Fibroblast of the aortic adventitia (primary cell): ENCODE measurements around the gene ANKHD1. TPM values are rescaled to one million over a fixed set of nuclear protein-coding genes. Genes with fewer than 3 reads are reported as not detected.

Source experiments
- DNase-seq: peaks from one replicate; pipeline ENCODE4 v3.0.0-alpha.2; 2010; ENCODE audit warnings: low read depth
- H3K4me3 ChIP-seq: 2 replicates; pipeline ENCODE4 v1.5.1; 2011; ENCODE audit warnings: low read depth, mild to moderate bottlenecking, control low read depth, low read length, moderate library complexity
- total RNA-seq: library from RNA; depleted of rRNA; stranded (reverse); fragments of >200 nt; gene quantifications from 2 replicates; pipeline ENCODE4 v1.2.3, GENCODE V29; 2012; ENCODE audit warnings: low replicate concordance
- TF ChIP-seq, protein P1 (sequence below): IDR thresholded peaks from 2 replicates; pipeline ENCODE4 v1.5.1; 2011; ENCODE audit warnings: mild to moderate bottlenecking, low read length, control low read depth, inconsistent platforms; ENCODE audit not compliant: insufficient read depth

Gene ANKHD1
- total RNA-seq, 1 donor = 71.1 TPM

DNA sequence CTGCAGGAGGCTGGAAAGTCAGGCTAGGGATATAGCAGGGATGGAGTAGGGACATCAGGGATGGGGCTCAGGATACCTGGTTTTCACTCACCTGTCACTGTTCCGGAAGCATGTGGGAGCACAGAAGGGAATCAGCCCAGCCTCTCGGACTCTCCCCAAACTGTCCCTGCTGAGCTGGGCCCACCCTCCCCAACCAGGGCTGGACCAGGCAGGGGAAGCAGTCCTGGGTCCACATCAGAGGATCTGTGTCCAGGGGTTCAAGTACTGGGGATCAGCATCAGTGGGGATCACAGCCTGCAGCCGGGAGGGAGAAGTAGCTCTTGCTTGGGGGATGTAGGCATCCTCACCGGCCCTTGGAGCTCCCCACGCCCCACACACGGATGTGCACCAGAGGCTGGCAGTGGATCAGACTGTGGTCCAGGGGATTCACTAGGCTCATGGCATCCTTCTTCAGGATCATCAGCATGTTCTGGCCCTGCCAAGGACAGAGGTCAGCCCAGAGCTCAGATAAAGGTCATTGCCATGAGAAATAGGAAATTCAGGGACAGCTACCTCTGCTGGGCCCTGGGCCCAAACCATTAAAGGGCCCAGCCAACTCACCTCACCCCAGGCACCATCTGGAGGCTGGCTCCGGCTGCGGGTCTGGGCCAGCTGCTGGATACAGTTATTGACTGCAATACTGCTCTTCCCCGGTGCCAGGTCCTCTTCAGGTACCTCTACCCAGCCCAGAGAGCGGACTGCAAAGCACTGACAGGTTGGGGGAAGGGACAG lies 160.3 kb downstream of the ANKHD1 start:
- TF ChIP-seq, protein P1, sequence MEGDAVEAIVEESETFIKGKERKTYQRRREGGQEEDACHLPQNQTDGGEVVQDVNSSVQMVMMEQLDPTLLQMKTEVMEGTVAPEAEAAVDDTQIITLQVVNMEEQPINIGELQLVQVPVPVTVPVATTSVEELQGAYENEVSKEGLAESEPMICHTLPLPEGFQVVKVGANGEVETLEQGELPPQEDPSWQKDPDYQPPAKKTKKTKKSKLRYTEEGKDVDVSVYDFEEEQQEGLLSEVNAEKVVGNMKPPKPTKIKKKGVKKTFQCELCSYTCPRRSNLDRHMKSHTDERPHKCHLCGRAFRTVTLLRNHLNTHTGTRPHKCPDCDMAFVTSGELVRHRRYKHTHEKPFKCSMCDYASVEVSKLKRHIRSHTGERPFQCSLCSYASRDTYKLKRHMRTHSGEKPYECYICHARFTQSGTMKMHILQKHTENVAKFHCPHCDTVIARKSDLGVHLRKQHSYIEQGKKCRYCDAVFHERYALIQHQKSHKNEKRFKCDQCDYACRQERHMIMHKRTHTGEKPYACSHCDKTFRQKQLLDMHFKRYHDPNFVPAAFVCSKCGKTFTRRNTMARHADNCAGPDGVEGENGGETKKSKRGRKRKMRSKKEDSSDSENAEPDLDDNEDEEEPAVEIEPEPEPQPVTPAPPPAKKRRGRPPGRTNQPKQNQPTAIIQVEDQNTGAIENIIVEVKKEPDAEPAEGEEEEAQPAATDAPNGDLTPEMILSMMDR = no peak
- H3K4me3 ChIP-seq = no peak overlapping the region
- no peak for DNase-seq

DNA sequence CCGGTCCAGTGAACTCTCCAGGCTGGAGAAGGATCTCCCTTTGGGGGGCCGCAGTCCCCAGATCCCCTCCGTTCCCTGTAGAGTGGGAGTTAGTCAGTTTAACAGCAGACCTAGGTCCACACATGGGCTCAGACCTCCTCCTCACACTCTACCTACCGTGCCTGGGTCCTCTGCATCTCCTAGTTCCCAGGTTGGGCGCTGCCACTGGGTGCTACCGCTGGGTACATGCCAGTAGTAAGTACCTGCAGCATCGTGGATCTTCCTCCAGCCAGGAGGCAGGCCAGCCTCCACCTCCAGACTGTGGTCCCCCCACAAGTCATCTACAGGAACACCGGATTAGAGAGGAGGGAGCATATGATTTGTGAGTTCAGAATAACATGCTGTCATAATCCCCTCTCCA lies 162.0 kb downstream of the ANKHD1 start:
- TF ChIP-seq, protein P1 = no peak
- H3K4me3 ChIP-seq = peak overlapping the region; percentile 97
- no peak for DNase-seq

DNA sequence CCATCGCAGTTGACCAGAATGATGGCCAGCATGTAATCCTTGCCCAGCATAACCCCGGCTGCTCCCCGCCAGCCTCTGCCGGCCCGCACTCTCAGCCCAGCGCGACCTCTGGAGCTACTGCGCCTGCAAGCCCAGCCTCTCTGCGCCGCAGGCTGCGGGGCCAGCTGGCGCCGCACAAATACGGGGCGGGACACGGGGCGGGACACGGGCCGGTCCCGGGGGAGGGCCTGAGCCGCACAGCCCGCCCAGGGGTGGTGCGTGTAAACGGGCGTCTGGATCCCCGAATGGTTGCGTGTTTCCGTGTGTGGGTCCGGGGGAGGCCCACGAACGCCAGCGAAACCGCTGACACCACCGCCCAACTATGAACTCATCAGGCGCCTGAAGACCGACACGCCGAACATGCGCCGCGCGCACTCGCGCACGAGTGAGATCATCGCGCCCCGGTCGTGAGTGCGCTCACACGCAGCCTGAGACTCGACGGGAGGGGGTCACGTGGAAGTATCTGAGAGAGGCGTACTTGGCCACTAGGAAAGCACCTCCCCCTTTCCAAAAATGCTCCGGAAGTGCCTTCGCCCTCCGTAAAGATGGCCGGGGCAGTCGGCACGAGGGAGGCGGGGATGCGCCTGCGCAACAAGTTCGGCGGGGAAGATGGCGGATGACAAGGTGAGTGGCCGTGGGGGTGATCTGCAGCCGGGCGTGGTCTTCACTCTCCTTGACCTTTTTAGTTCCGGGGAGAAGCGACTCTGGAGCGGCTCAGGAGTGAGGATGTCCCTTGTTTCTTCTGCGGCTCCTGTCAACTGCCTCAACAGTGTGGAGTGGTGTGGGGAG lies 162.8 kb downstream of the ANKHD1 start, which contains the start of the genes APBB3 and SLC35A4:
APBB3 (minus strand) TSS at position 403 of the 828 bp plus-strand sequence; CDS start at position 50, 353 bp downstream.
SLC35A4 (plus strand) TSS at position 633 of the 828 bp plus-strand sequence. CDS start 2,342 bp downstream, outside the sequence.
- TF ChIP-seq, protein P1 = no peak
- peak; percentile 99 for DNase-seq
- H3K4me3 ChIP-seq = peak within 1 kb of the TSS; percentile 97

DNA sequence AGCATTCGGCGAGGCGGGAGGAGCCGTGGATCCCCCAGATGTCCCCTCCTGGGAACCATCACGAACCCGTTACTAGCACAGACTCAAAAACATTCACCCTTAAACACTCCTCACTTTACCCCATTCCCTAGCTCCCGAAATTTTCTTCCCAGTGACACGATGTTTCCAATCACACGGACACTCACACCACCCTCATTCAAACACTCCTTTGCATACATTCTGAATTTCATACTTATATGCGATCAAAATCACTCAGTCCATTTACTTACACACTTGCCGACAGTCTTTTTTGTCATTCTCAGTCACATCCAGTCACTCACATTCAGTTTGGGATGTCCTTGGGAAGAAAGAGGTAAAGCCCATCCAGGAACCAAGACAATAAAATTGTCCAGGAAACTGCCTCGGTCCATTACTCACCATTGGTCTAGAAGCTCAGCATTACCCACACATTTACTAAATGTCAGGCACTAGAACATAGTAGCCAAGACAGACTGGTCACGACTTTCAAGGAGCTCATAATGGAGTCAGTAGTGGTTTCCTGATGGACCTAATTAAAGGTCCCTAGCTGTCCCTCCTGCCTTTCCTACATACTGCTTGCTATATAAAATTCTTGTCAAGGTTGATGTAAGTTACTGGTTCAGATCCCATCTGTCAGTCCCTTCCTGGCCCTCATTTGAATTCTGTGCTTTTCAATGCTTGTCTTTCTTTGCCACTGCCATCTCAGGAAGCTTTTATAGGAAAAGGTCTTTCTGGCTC lies 163.6 kb downstream of the ANKHD1 start:
- no peak for DNase-seq
- TF ChIP-seq, protein P1 = no peak

DNA sequence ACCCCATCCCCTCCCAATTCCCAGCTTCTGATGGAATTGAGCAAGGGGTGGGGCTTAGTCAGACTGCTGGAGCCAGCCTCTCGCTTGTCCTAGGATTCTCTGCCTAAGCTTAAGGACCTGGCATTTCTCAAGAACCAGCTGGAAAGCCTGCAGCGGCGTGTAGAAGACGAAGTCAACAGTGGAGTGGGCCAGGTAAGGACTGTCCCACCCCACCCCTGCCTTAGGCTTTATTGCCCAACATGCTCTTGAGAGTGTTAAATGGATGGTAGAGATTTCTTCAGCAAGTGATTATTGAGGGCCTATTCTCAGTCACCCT lies 164.1 kb downstream of the ANKHD1 start:
- TF ChIP-seq, protein P1 = no peak
- DNase-seq = peak; percentile 50
- H3K4me3 ChIP-seq = peak overlapping the region; percentile 97

More for the DNA sequence above, 163.6 kb downstream of the ANKHD1 start:
- peak overlapping the region; percentile 97 for H3K4me3 ChIP-seq

DNA sequence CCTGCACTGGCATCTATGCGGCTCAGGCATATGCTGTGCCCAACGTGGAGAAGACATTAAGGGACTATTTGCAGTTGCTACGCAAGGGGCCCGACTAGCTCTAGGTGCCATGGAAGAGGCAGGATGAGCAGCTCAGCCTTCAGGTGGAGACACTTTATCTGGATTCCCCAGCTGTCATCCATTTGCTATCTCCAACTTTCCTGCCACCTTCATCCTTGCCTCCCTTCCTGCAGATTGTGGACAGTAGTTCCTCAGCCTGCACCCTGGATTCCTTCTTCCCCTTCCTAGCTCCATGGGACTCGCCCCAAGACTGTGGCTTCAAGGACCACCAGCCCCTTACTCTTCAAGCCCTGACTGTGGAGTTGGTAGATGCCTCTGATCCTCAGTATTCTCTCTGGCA lies 165.0 kb downstream of the ANKHD1 start:
- no peak for DNase-seq
- no peak overlapping the region for H3K4me3 ChIP-seq
- TF ChIP-seq, protein P1 = no peak
